ENCODE measurements around the gene GJB2. TPM values are rescaled to one million over a fixed set of nuclear protein-coding genes. Genes with fewer than 3 reads are reported as not detected.

GJB2 gene
- total and polyA plus RNA-seq, 5 experiments from 2014 or later = not detected

GRCh38 chr13:20191311-20192157 lies 1.2 kb downstream of the GJB2 start:
- POLR2A ChIA-PET = no interaction called here
- H3K27ac Mint-ChIP-seq = no peak overlapping the region
- peaks cover 16 to 28% (median 22%) of the 10 kb centered on the region in 4 donors for H3K4me1 Mint-ChIP-seq
- no peaks in the 10 kb centered on the region for H3K36me3 Mint-ChIP-seq
- peak overlapping the region; percentile 55 to 80 (median 68) for H3K4me3 Mint-ChIP-seq
- DNase-seq (peak in 1 of 10 donors; percentile 15), ATAC-seq (peak in 1 of 2 donors; percentile 23)
- peaks cover 27 to 48% (median 43%) of the 10 kb centered on the region in 5 donors for H3K27me3 Mint-ChIP-seq
- H3K9me3 Mint-ChIP-seq = no peaks in the 10 kb centered on the region

GRCh38 chr13:20190481-20191310 lies 2.0 kb downstream of the GJB2 start:
- Mint-ChIP-seq H3K27ac (no peak overlapping the region), H3K36me3 (no peaks in the 10 kb centered on the region), H3K4me1 (peaks cover 16 to 28% (median 22%) of the 10 kb centered on the region in 4 donors), H3K9me3 (no peaks in the 10 kb centered on the region), H3K4me3 (peak overlapping the region in 3 of 10 donors; percentile 38 to 65 (median 39)), H3K27me3 (peaks cover 23 to 41% (median 35%) of the 10 kb centered on the region in 5 donors)
- DNase-seq = peak in 1 of 10 donors; percentile 16
- POLR2A ChIA-PET = no interaction called here
- no peak for ATAC-seq

GRCh38 chr13:20190076-20190475 lies 2.7 kb downstream of the GJB2 start:
- ATAC-seq = peak in 1 of 2 donors; percentile 26
- Mint-ChIP-seq H3K4me1 (peaks cover 16 to 28% (median 22%) of the 10 kb centered on the region in 4 donors), H3K27ac (no peak overlapping the region), H3K9me3 (no peaks in the 10 kb centered on the region), H3K27me3 (peaks cover 17 to 35% (median 29%) of the 10 kb centered on the region in 5 donors), H3K4me3 (no peak overlapping the region), H3K36me3 (no peaks in the 10 kb centered on the region)
- POLR2A ChIA-PET = no interaction called here
- DNase-seq = no peak

DNA sequence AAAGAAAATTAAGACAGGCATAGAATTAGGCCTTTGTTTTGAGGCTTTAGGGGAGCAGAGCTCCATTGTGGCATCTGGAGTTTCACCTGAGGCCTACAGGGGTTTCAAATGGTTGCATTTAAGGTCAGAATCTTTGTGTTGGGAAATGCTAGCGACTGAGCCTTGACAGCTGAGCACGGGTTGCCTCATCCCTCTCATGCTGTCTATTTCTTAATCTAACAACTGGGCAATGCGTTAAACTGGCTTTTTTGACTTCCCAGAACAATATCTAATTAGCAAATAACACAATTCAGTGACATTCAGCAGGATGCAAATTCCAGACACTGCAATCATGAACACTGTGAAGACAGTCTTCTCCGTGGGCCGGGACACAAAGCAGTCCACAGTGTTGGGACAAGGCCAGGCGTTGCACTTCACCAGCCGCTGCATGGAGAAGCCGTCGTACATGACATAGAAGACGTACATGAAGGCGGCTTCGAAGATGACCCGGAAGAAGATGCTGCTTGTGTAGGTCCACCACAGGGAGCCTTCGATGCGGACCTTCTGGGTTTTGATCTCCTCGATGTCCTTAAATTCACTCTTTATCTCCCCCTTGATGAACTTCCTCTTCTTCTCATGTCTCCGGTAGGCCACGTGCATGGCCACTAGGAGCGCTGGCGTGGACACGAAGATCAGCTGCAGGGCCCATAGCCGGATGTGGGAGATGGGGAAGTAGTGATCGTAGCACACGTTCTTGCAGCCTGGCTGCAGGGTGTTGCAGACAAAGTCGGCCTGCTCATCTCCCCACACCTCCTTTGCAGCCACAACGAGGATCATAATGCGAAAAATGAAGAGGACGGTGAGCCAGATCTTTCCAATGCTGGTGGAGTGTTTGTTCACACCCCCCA lies 3.8 kb downstream of the GJB2 start:
- peak overlapping the region in 1 of 10 donors; percentile 25 for H3K4me3 Mint-ChIP-seq

DNA sequence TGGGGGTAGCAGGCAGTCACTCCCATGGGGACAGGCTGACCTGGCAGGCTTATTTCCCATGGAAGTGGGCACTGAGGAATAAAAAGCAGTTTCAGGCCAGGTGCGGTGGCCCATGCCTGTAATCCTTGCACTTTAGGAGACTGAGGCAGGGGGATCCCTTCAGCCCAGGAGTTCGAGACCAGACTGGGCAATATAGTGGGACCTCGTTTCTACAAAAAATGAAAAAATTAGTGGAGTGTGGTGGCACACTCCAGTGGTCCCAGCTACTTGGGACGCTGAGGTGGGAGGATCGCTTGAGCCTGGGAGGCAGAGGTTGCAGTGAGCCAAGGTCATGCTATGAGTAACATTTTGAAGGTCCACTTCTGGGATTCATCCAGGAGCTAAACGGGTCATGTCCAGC lies 6.0 kb downstream of the GJB2 start:
- no peak overlapping the region for H3K27ac Mint-ChIP-seq
- no peaks in the 10 kb centered on the region for H3K9me3 Mint-ChIP-seq
- no peak for ATAC-seq
- H3K36me3 Mint-ChIP-seq = no peaks in the 10 kb centered on the region
- no peak for DNase-seq
- POLR2A ChIA-PET = no interaction called here
- H3K4me1 Mint-ChIP-seq = peaks cover 0 to 6% (median 4%) of the 10 kb centered on the region in 4 donors
- peak overlapping the region in 1 of 10 donors; percentile 10 for H3K4me3 Mint-ChIP-seq
- peaks cover 3 to 20% (median 11%) of the 10 kb centered on the region in 5 donors for H3K27me3 Mint-ChIP-seq

More for the DNA sequence above, 3.8 kb downstream of the GJB2 start:
- POLR2A ChIA-PET = no interaction called here
- peaks cover 5 to 18% (median 10%) of the 10 kb centered on the region in 4 donors for H3K4me1 Mint-ChIP-seq
- no peaks in the 10 kb centered on the region for H3K9me3 Mint-ChIP-seq
- DNase-seq (no peak), ATAC-seq (no peak)
- no peak overlapping the region for H3K27ac Mint-ChIP-seq
- peaks cover 6 to 23% (median 17%) of the 10 kb centered on the region in 5 donors for H3K27me3 Mint-ChIP-seq
- H3K36me3 Mint-ChIP-seq = no peaks in the 10 kb centered on the region

- H3K36me3 Mint-ChIP-seq = no peaks in the 10 kb centered on the region
- H3K4me1 Mint-ChIP-seq = peaks cover 0 to 4% (median 0%) of the 10 kb centered on the region in 4 donors
- ATAC-seq = no peak
- no peak overlapping the region for H3K27ac Mint-ChIP-seq
- DNase-seq = no peak
- H3K4me3 Mint-ChIP-seq = no peak overlapping the region
- POLR2A ChIA-PET = no interaction called here
- no peaks in the 10 kb centered on the region for H3K9me3 Mint-ChIP-seq
- peaks cover 6 to 20% (median 12%) of the 10 kb centered on the region in 5 donors for H3K27me3 Mint-ChIP-seq
Measured at GRCh38 chr13:20185366-20186056, 7.2 kb downstream of the GJB2 start.

- Mint-ChIP-seq H3K4me1 (peaks cover 0 to 10% (median 1%) of the 10 kb centered on the region in 4 donors), H3K27me3 (peaks cover 21 to 52% (median 34%) of the 10 kb centered on the region in 5 donors), H3K9me3 (no peaks in the 10 kb centered on the region), H3K27ac (peak overlapping the region in 1 of 10 donors; percentile 61), H3K4me3 (no peak overlapping the region), H3K36me3 (peaks cover 0 to 5% (median 0%) of the 10 kb centered on the region in 3 donors)
- DNase-seq (peak in 7 of 10 donors; percentile 31 to 78 (median 58)), ATAC-seq (peak; percentile 99 to 100)
- POLR2A ChIA-PET = no interaction called here
Measured at GRCh38 chr13:20182231-20182846, 10.4 kb downstream of the GJB2 start.

GRCh38 chr13:20181188-20181587 lies 11.6 kb downstream of the GJB2 start:
- Mint-ChIP-seq H3K4me3 (no peak overlapping the region), H3K4me1 (peaks cover 0 to 10% (median 1%) of the 10 kb centered on the region in 4 donors), H3K36me3 (peaks cover 0 to 5% (median 0%) of the 10 kb centered on the region in 3 donors), H3K27me3 (peaks cover 25 to 63% (median 40%) of the 10 kb centered on the region in 5 donors), H3K27ac (no peak overlapping the region), H3K9me3 (no peaks in the 10 kb centered on the region)
- DNase-seq (no peak), ATAC-seq (no peak)
- POLR2A ChIA-PET = no interaction called here

DNA sequence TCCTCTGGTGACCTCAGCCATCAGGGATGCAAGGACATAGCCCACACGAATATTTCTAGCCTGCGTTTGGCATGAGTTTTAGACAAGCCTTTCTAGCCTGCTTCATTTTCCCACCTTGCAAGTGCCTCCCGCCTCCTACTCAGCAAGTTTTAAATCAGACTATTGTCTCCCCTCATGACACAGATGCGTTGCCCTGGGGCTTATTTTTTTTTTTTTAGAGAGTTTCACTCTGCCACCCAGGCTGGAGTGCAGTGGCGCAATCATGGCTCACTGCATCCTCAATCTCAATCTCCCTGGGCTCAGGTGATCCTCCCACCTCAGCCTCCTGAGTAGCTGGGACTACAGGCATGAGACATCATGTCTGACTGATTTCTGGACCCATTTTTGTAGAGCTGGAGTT lies 14.6 kb downstream of the GJB2 start:
- no peak for ATAC-seq
- Mint-ChIP-seq H3K4me3 (peak overlapping the region in 1 of 10 donors; percentile 10), H3K27me3 (peaks cover 44 to 94% (median 63%) of the 10 kb centered on the region in 5 donors), H3K4me1 (peaks cover 2 to 15% (median 8%) of the 10 kb centered on the region in 4 donors), H3K27ac (peak overlapping the region in 3 of 10 donors; percentile 7 to 63 (median 25)), H3K36me3 (peaks cover 0 to 5% (median 0%) of the 10 kb centered on the region in 3 donors), H3K9me3 (no peaks in the 10 kb centered on the region)
- POLR2A ChIA-PET = interaction anchor here (0.7 kb wide), 1 partner anchor 129 kb away, joined by 4 read pairs; no protein-coding TSS in a partner anchor
- no peak for DNase-seq

- Mint-ChIP-seq H3K4me1 (peaks cover 2 to 15% (median 8%) of the 10 kb centered on the region in 4 donors), H3K27ac (no peak overlapping the region), H3K9me3 (no peaks in the 10 kb centered on the region), H3K36me3 (peaks cover 0 to 5% (median 0%) of the 10 kb centered on the region in 3 donors), H3K27me3 (peaks cover 44 to 99% (median 68%) of the 10 kb centered on the region in 5 donors), H3K4me3 (no peak overlapping the region)
- DNase-seq = no peak
- no peak for ATAC-seq
- POLR2A ChIA-PET = no interaction called here
Measured at GRCh38 chr13:20177049-20177831, 15.5 kb downstream of the GJB2 start.
